Heart left ventricle (tissue), 13 donors: Measurements from ENCODE around the gene KRTAP5-8.

Source experiments
- CTCF ChIP-seq, 12 donors: fragments of 200-600 bp; sonication (generic) in 4 of 12; IDR thresholded peaks; one replicate each; pipeline versions ENCODE4 v1.5.0 to v1.8.0; 2018 to 2022; ENCODE audit warnings: antibody characterized with exemption in 12 of 12, mild to moderate bottlenecking in 5 of 12
- POLR2A ChIP-seq, 2 donors: fragments of 450-650 bp; IDR thresholded peaks; one replicate each; pipeline ENCODE4 v1.6.1; 2017; ENCODE audit warnings: antibody characterized with exemption in 2 of 2, mild to moderate bottlenecking in 2 of 2, moderate library complexity in 2 of 2
- donor health status: ischemic (EF 13 %, LVEDD 7.1; RV severe dilation, severe dysfunction).
- donor health status: DM: no; HTN: yes; CAD: no.
- donor health status: DM: no; HTN: no; CAD: no.
- donor health status: ischemic (EF 25% LVEDD 6.9; RV normal size, moderate dysfunction).
- donor health status: ischemic (EF 25% LVEDD 5.7; RV mildly dilated, moderate dysfunction).
- donor health status: ischemic (EF 35%, LVEDD 5.7; RV mildly dilated, moderate dysfunction).
- donor health status: nonischemic (EF 11% LVEDD 7.7; RV severe dilation, severe dysfunction).
- donor health status: DM: yes; HTN: yes; CAD: no.
- donor health status: PGD.
- donor health status: ischemic (EF 29% LVEDD 5.4; RV normal size, mild dysfunction).
- donor health status: nonischemic (EF 23%, LVEDD 6.1; RV moderate dilation, normal function).

- TF ChIP-seq CTCF (IDR thresholded peaks at IDR 0.05) (peak; percentile 66 to 86 (median 74)), POLR2A (IDR thresholded peaks at IDR 0.05) (no peak)
These were observed 42.5 kb downstream of the KRTAP5-8 start for GRCh38 chr11:71580057-71581003.
